ENCODE measurements around the gene RAD51B.

RAD51B gene

GRCh38 chr14:68449561-68450181 lies 630.1 kb downstream of the RAD51B start:
- no peak for DNase-seq (ENCODE audit: low read depth)
- no peak overlapping the region for H3K4me3 ChIP-seq (replicated peaks; ENCODE audit: low read depth, low read length)
- TF ChIP-seq CTCF (IDR thresholded peaks at IDR 0.05; ENCODE audit: low read length, missing control alignments) = no peak

- TF ChIP-seq CTCF (IDR thresholded peaks at IDR 0.05; ENCODE audit: low read length, missing control alignments) = no peak
- no peak for DNase-seq (ENCODE audit: low read depth)
- H3K4me3 ChIP-seq (replicated peaks; ENCODE audit: low read depth, low read length) = no peak overlapping the region
These were observed 631.0 kb downstream of the RAD51B start for GRCh38 chr14:68450391-68451120.

- no peak overlapping the region for H3K4me3 ChIP-seq (replicated peaks; ENCODE audit: low read depth, low read length)
- peak; percentile 52 for DNase-seq (ENCODE audit: low read depth)
- TF ChIP-seq CTCF (IDR thresholded peaks at IDR 0.05; ENCODE audit: low read length, missing control alignments) = no peak
These were observed 632.3 kb downstream of the RAD51B start for GRCh38 chr14:68451696-68452373.

GRCh38 chr14:68458253-68458652 lies 638.7 kb downstream of the RAD51B start:
- no peak for TF ChIP-seq CTCF (IDR thresholded peaks at IDR 0.05; ENCODE audit: low read length, missing control alignments)
- DNase-seq (ENCODE audit: low read depth) = no peak
- no peak overlapping the region for H3K4me3 ChIP-seq (replicated peaks; ENCODE audit: low read depth, low read length)

- H3K4me3 ChIP-seq (replicated peaks; ENCODE audit: low read depth, low read length) = no peak overlapping the region
- TF ChIP-seq CTCF (IDR thresholded peaks at IDR 0.05; ENCODE audit: low read length, missing control alignments) = no peak
- peak; percentile 73 for DNase-seq (ENCODE audit: low read depth)
These were observed 639.4 kb downstream of the RAD51B start for GRCh38 chr14:68458840-68459469.

- H3K4me3 ChIP-seq (replicated peaks; ENCODE audit: low read depth, low read length) = no peak overlapping the region
- no peak for TF ChIP-seq CTCF (IDR thresholded peaks at IDR 0.05; ENCODE audit: low read length, missing control alignments)
- DNase-seq (ENCODE audit: low read depth) = no peak
These were observed 640.0 kb downstream of the RAD51B start for GRCh38 chr14:68459480-68460136.
